H1 (cell line): Measurements from ENCODE around the gene APOBEC3F. TPM values are rescaled to one million over a fixed set of nuclear protein-coding genes. Genes with fewer than 3 reads are reported as not detected.

Experiments
- EGR1 ChIP-seq: IDR thresholded peaks from 2 replicates; pipeline ENCODE4 v1.6.1; 2011; ENCODE audit warnings: low read depth, low read length, borderline replicate concordance
- PHF8 ChIP-seq: fragments of 200-600 bp; sonication (generic); conservative IDR thresholded peaks from 2 replicates; pipeline ENCODE4 v1.7.1; 2012; ENCODE audit warnings: low read depth, mild to moderate bottlenecking, inconsistent platforms, low read length, moderate library complexity
- POU5F1 ChIP-seq: IDR thresholded peaks from 2 replicates; pipeline ENCODE4 v1.6.1; 2011; ENCODE audit warnings: low read depth, mild to moderate bottlenecking, low read length, moderate library complexity
- polyA plus RNA-seq, 7 experiments: library from polyadenylated mRNA; depleted of rRNA in 3 of 7; stranded (reverse) in 5 of 7; unstranded in 2 of 7; fragments of >200 nt in 5 of 7; fragments of 200-250 nt in 2 of 7; gene quantifications; 1 replicate in 5 of 7; 2 replicates in 1 of 7; 4 replicates in 1 of 7; pipeline versions ENCODE4 v1.2.1 to v1.2.3, GENCODE V29; 2011 to 2013; ENCODE audit warnings: missing spikeins in 2 of 7, mixed read lengths in 2 of 7
- total RNA-seq: library from RNA; stranded (reverse); fragmentation: NEBNext Ultra II Directional; extraction: Animal tissue kit (Norgen Biotek cat#: 25700); gene quantifications from 2 replicates; pipeline ENCODE4 v1.2.1, GENCODE V29; 2021

Gene APOBEC3F
- total and polyA plus RNA-seq, 2 of the 8 experiments (the other 6 are each of a cell fraction or from before 2014, with no cell fraction given), result 4.0 to 7.3 TPM

- no peak for TF ChIP-seq EGR1
- no peak for TF ChIP-seq POU5F1
- no peak for TF ChIP-seq PHF8
- TF ChIP-seq, all 59 proteins: peak for 0
These were observed 43.1 kb upstream of the APOBEC3F start (continued) for GRCh38 chr22:38997518-38997917.
